K562 (cell line): ENCODE measurements around the gene FIG4.

Experiments
- CTCF ChIP-seq, 3 experiments: IDR thresholded peaks in 2 of 3; conservative IDR thresholded peaks in 1 of 3; 2 replicates each; pipeline ENCODE4 v1.5.1; 2011 to 2012; ENCODE audit warnings: low read length in 3 of 3, mild to moderate bottlenecking in 3 of 3, control low read depth in 2 of 3, improper control_type of control experiment in 1 of 3, inconsistent platforms in 1 of 3, low read depth in 1 of 3, mixed read lengths in 1 of 3, moderate library complexity in 1 of 3; ENCODE audit not compliant: insufficient read depth in 2 of 3
- HNRNPL ChIP-seq: fragments of 200-400 bp; formaldehyde crosslinking; IDR thresholded peaks from 2 replicates; pipeline ENCODE4 v1.6.1; 2017; ENCODE audit warnings: low read depth, mild to moderate bottlenecking, low read length
- JUND ChIP-seq, 2 experiments: IDR thresholded peaks; 2 replicates in 1 of 2; 3 replicates in 1 of 2; pipeline ENCODE4 v1.6.1; 2011; ENCODE audit warnings: borderline replicate concordance in 2 of 2, low read depth in 2 of 2, low read length in 2 of 2, improper control_type of control experiment in 1 of 2, missing biosample characterization in 1 of 2, missing genetic modification characterization in 1 of 2, missing genetic modification reagents in 1 of 2
- MAX ChIP-seq: sonication (generic); formaldehyde crosslinking; IDR thresholded peaks from 2 replicates; pipeline ENCODE4 v1.9.0; 2022; ENCODE audit warnings: mild to moderate bottlenecking, missing genetic modification reagents
- RBM39 ChIP-seq: fragments of 200-400 bp; formaldehyde crosslinking; optimal IDR thresholded peaks from 2 replicates; pipeline ENCODE3; 2018; ENCODE audit warnings: low read depth, low read length
- TBP ChIP-seq: optimal IDR thresholded peaks from 2 replicates; pipeline ENCODE3; 2011; ENCODE audit warnings: low read depth, low read length, improper control_type of control experiment
- ZNF274 ChIP-seq: IDR thresholded peaks from 2 replicates; pipeline ENCODE4 v1.6.1; 2011; ENCODE audit warnings: low read depth, mild to moderate bottlenecking, low read length, moderate library complexity, borderline replicate concordance

- TF ChIP-seq ZNF274 (no peak), TBP (no peak), JUND (IDR thresholded peaks at IDR 0.05; ENCODE audit: borderline replicate concordance, low read depth, low read length) (no peak), JUND (tag; IDR thresholded peaks at IDR 0.05; ENCODE audit: borderline replicate concordance, low read depth, low read length) (no peak), HNRNPL (no peak), RBM39 (no peak), CTCF (IDR thresholded peaks at IDR 0.05 in 2 of 3, conservative IDR thresholded peaks at IDR 0.05 in 1 of 3; ENCODE audit: insufficient read depth in 2 of 3, low read depth in 1 of 3, low read length in 3 of 3) (no peak), MAX (CRISPR knock-in tag) (no peak)
These were observed 23.1 kb downstream of the FIG4 start for GRCh38 chr6:109714166-109714565.
